Islet precursor cell (in vitro differentiated cells): ENCODE results near the gene RNF186.
"Not testable (repeated sequence)": the region's sequence is repeated elsewhere in the genome, so short reads cannot be mapped to it uniquely, and the experiment has no call there.

Experiments used
- DNase-seq: peaks from one replicate; pipeline ENCODE4 v3.0.0-alpha.2; 2018

Gene RNF186

GRCh38 chr1:19814681-19815503 lies at the start of gene RNF186:
TSS of gene RNF186 (minus strand) at chr1:19815283. CDS start at chr1:19815101, 182 bp downstream.
- no peak for DNase-seq

DNA sequence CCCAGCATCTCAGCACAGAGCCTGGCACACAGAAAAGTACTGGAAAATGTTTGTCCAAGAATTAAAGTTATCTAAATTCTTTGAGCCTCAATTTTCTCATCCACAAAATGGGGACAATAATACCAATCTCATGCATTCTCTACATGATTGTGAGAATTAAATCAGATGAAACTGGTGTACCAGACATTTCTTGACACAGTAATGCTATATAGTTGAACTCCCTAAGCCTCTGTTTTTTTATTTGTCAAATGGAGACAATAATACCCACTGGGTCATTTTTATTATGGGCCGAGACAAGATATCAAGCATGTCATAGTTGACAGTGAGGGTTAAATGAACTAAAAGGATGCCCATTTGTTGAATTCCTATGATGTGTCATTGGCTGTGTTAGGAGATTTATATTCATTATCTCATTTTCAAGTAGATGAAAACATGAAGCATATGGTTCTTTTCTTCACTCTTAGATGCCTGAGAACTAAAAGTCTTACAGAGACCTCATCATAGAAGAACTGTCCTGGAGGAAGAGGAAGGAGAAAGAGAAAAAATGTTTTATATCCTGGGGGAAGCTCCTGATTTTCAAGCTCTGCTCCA lies 49.6 kb upstream of the RNF186 start:
- no peak for DNase-seq

- DNase-seq = no peak
These were observed 47.9 kb upstream of the RNF186 start for GRCh38 chr1:19862944-19863343.

GRCh38 chr1:19861842-19862530 lies 46.9 kb upstream of the RNF186 start:
- no peak for DNase-seq

- peak; percentile 57 for DNase-seq
These were observed 46.0 kb upstream of the RNF186 start for GRCh38 chr1:19861034-19861433.

GRCh38 chr1:19860418-19860817 lies 45.3 kb upstream of the RNF186 start:
- no peak for DNase-seq

DNA sequence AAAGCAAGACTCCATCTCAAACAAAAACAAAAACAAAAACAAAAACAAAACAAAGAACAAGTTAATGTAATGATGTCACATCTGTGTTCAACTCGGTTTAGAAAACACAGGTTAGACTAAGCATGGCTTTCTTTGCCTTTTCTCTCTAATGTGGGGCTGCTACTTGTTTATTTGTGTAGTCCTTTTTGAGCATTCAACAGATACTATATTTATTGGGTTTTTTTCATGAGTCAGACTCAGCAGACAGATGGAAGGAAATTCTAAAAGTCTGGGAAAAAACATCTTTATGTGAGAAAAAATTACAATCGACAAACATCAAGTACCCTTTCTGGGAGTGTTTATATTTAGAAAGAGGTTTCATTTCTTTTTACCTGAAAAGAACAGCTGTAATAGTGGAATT lies 44.8 kb upstream of the RNF186 start:
- no peak for DNase-seq

DNA sequence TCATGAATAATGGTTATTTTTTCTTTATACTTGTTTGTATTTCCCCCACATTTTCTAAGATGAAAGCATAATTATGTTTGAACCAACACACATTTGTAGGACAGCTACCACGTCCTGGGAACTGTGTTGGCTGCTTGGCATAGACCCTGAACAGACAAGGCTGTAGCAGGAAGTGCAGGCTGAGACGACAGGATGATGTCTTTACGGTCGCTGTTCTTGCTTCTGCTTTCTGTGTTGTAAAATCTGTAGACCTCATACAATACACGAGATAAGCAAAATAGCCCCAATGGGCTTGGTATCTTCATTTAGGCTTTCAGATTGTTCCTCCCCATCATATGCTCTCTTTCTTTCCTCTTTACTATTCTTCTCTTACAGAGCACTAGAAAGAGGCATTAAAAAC lies 43.8 kb upstream of the RNF186 start:
- DNase-seq = no peak

DNA sequence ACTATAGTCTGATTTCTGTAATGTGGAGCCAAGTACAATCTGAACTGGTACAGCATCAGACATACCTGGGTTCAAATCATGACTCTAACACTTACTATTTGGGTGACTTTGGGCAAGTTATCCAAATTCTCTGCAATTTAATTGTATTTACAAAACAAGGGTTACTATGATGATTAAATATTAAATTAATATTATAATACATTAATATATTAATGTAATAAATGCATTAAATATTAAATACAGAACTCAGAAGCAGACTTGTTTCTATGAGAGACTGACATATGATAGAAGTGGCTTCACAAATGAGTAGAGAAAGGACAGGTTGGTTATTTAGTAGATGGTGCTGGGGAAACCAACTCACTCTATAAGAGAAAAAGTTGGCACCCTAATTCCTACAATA lies 39.8 kb upstream of the RNF186 start:
- DNase-seq = no peak

DNA sequence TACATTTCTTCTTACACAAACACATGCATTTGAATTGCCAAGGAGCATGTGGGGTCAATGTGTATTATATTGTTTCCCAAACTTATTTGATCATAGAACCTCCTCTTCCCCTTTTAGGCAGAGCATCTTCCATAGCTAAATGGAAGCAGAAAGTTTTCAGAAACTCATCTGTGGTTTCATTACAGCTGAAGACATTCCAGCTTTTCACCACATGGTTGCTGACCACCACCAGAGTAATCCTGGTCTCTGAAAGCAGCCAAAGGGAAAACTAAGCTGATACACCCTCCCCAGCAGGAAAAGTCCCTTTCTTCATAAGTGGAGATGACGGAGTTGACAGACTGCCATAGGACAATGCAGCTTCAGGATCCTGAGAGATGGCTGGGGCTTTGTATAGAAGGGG lies 37.0 kb upstream of the RNF186 start:
- no peak for DNase-seq

- DNase-seq = no peak
These were observed 35.1 kb upstream of the RNF186 start for GRCh38 chr1:19850214-19850613.

DNA sequence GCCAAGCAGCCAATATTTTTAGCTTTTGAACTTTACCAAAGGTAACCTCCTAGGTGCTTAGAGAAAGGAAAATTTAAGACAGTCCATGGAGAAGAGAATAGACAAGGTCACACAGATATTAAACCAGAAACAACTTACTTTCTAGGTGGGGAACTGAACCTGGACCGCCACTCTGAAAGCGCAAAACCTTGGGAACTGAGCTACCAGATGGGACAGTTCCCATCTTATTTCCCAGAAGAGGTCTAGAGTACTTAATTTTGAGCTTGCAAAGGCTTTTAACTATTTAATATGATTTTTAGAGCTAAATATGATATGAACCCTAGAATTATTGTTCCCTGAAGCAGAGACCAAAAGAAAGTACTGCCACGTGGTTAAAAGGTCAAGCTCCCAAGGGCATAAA lies 34.2 kb upstream of the RNF186 start:
- not testable (repeated sequence) for DNase-seq

DNA sequence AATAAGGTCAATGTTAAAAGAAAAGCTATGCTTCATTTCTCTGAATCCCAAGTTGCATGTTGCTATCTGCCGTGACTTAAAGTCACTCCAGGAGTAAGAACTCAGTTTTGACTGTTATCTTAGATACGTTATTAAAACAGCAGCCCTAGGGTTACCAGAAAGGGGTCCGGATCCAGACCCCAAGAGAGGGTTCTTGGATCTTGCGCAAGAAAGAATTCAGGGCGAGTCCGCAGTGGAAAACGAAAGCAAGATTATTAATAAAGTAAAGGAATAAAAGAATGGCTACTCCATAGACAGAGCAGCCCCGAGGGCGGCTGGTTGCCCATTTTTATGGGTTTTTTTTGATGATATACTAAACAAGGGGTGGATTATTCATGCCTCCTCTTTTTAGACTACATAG lies 32.3 kb upstream of the RNF186 start:
- not testable (repeated sequence) for DNase-seq

GRCh38 chr1:19846338-19846737 lies 31.3 kb upstream of the RNF186 start:
- no peak for DNase-seq

DNA sequence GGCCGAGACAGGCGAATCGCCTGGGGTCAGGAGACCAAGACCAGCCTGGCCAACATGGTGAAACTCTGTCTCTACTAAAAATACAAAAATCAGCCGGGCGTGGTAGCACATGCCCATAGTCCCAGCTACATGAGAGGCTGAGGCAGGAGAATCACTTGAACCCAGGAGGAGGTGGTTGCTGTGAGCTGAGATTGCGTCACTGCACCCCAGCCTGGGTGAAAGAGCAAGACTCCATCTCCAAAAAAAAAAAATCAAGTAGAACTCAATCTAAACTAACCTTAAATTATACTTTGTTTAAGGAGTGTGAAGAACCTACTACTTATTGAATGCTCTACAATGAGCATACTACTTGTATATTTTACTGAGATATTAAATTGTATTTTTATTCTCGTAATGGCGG lies 30.5 kb upstream of the RNF186 start:
- no peak for DNase-seq

- DNase-seq = no peak
These were observed 29.8 kb upstream of the RNF186 start for GRCh38 chr1:19844731-19845495.

DNA sequence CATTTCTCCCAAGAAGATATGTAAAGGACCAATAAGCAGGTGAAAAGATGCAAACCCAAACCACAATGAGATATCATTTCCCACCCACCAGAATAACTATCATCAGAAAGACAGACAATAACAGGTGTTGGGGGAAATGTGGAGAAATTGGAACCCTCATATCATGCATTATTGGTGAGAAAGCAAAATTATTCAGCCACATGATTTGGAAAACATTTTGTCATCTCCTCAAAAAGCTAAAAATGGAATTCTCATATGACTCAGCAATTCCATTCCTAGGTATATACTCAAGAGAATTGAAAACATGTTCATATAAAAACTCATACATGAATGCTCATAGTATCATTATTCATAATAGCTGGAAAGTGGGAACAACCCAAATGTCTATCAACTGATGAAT lies 25.1 kb upstream of the RNF186 start:
- no peak for DNase-seq

GRCh38 chr1:19837866-19838265 lies 22.8 kb upstream of the RNF186 start:
- no peak for DNase-seq

DNA sequence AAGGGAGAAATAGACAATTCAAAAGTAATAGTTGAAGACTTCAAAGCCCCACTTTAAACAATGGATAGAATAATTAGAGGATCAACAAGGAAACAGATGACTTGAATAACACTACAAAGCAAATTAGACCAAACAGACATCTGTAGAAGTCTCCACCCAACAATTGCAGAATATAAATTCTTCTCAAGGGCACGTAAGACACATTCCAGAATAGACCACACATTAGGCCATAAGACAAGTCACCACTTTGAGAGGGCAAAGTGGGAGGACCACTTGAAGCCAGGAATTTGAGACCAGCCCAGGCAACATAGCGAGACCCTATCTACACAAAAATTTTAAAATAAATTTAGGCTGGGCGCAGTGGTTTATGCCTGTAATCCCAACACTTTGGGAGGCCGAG lies 20.5 kb upstream of the RNF186 start:
- no peak for DNase-seq

GRCh38 chr1:19831441-19831840 lies 16.4 kb upstream of the RNF186 start:
- no peak for DNase-seq

DNA sequence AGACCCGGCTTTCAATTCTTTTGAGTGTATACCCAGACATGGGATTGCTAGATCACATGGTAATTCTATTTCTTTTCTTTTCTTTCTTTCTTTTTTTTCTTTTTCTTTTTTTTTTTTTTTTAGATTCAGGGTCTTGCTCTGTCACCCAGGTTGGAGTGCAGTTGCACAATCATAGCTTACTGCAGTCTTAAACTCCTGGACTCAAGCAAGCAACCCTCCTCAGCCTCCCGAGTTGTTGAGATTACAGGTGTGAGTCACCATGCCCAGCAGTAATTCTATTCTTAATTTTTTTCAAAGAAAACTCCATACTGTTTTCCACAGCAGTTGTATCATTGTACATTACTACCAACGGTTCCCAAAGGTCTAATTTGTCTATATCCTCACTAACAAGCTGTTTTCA lies 13.5 kb upstream of the RNF186 start:
- DNase-seq = no peak

DNA sequence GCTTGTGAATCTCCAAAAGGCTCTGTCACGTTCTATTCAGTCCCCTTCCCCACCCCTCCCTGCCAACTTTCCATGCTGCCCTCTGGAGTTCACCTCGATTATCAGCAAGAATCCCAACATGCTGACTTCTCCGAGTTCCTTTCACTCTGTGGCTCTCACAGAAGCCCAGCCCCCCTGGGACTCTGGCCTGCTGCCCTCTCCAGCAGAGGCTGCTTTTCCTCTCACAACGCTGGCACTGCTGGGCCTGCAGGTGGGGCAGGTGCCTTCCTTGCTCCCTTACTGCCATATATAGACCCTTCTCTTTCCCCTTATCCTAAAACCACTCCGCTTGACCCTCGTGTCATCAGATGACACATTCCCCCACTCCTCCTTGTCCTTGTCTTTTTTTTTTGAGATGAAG lies 10.2 kb upstream of the RNF186 start:
- peak; percentile 69 for DNase-seq

DNA sequence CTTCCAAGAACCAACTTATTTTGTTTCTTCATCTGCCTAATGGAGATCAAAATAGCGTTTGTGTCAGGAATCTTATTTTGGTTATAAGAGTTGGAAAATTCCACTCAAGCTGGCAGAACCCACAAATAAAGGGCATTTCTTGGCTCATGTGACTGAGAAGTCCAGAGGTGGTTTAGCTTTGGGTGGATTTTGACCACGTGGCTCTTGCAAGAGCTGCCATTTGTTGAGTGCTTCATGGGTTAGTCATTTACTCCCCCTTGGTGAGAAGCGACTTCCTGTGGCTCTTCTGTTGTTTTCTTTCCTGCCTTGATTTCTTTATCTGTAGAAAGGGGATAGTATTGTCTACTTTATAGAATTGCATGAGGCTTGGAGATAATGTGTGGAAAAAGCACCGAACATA lies 9.5 kb upstream of the RNF186 start:
- DNase-seq = no peak
